NCI-H2107 (cell line): ENCODE data around the gene OR4K14.
"Not testable (repeated sequence)": the region's sequence is repeated elsewhere in the genome, so short reads cannot be mapped to it uniquely, and the experiment has no call there.

Experiments used
- DNase-seq: peaks from one replicate; lab custom pipeline; 2025; lab: John Stamatoyannopoulos, UW

Gene OR4K14, protein sequence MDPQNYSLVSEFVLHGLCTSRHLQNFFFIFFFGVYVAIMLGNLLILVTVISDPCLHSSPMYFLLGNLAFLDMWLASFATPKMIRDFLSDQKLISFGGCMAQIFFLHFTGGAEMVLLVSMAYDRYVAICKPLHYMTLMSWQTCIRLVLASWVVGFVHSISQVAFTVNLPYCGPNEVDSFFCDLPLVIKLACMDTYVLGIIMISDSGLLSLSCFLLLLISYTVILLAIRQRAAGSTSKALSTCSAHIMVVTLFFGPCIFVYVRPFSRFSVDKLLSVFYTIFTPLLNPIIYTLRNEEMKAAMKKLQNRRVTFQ

DNA sequence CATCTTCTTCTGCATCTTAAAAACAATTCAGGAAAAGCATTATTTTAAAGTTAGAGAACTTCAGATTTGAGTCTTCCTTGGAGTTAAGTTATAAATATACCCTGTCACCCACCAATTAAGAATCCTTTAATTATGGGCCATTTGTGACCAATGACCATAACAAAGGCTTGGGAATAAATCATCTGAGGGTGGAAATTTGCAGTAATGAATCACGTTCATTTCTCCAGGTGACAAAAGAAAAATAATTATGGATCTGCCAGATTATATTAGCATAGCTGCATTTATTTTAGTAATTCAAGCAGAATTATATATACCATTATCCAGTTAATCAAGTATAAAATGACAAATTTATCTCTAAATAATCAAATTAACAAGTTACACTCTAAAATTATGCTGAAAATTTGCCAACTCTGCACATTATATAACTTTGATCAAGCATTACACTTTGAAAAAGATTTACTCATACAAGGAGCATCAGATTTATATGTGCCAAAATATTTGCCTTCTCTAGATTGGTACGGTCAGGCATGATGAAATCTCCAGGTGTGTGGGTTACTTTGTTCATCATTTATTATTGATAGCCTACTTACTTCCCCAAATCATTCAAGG, at the start of gene OR4K14:
Gene OR4K14, minus strand, starts transcription at position 51 of the 609 bp plus-strand sequence. CDS start 4,114 bp downstream, outside the sequence.
- DNase-seq: no peak

DNA sequence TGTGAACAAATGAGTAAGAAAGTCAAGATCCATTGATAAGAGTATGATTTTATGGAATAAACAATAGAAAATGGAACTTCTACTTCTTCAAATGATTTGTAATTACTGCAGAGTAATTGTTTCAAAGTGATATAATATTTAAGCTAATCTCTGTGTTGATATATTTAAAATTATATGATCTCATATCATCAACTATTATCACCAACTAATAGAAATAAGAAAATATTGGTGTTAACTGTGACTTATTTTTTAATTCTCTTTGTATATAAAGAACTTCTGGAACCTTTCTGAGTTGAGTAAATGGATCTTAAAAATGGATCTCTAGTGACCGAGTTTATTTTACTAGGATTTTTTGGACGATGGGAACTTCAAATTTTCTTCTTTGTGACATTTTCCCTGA, 40.6 kb upstream of the OR4K14 start, which contains the start of gene OR4L1:
Gene OR4L1, plus strand, starts transcription at position 301 of the 400 bp plus-strand sequence. Its CDS starts 0 bp downstream, at position 301.
- no peak for DNase-seq

DNA sequence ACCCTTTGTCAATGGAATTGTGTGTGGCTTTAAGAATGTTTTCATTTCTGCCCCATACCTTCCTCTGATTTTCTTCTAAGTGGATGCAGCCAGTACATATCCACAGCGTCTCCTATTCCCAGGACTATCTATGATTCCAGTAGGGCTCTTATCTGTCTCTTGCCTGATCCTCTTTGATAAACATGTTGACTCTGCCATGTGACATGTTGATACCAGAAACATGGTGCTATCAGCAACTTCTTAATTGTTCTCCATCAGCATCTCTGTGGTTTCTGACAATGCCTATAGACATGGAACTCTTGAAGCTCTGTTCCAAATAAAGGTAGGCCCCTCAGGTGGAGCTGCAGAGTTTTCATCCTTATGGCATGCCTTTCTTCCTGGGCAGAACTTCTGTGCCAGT, 29.1 kb upstream of the OR4K14 start:
- no peak for DNase-seq

- DNase-seq: no peak
These were observed 25.1 kb upstream of the OR4K14 start for GRCh38 chr14:20044243-20044642.

- DNase-seq: no peak
These were observed 16.8 kb upstream of the OR4K14 start, which contains the start of gene OR4K13 for GRCh38 chr14:20035938-20036337. TSS of gene OR4K13 (minus strand) at chr14:20036038. CDS start at chr14:20034758, 1,280 bp downstream.

- no peak for DNase-seq
These were observed 16.3 kb upstream of the OR4K14 start for GRCh38 chr14:20035449-20035848.

DNA sequence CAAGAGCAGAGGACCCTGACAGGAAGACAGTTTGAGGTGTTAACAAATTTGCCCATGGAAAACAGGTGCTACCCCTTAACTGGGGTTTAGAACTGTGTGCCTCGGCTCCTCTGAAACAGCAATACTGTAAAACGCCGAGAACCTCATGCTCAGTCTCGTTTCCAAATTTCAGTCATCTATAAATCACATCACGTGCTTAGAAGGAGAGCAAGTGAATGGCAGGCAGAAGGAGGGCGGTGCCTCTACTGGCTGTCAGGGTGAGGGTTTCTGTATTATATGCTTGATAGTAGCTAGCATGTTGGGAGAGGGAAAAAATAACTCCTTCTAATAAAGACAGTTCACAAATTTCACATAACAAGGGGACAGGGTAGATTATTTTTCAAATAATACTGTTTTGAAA, 12.0 kb upstream of the OR4K14 start:
- DNase-seq: no peak

- no peak for DNase-seq
These were observed 11.0 kb downstream of the OR4K14 start for GRCh38 chr14:20008156-20008555.

DNA sequence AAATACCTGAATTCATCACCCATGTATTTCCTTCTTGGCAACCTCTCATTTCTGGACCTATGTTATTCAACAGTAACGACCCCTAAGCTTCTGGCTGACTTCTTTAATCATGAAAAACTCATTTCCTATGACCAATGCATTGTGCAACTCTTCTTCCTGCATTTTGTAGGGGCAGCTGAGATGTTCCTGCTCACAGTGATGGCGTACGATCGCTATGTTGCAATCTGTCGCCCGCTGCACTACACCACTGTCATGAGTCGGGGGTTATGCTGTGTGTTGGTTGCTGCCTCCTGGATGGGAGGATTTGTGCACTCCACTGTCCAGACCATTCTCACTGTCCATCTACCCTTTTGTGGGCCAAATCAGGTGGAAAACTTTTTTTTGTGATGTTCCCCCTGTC, 16.8 kb downstream of the OR4K14 start:
- no peak for DNase-seq

GRCh38 chr14:20001863-20002262, 17.2 kb downstream of the OR4K14 start, which contains the start of gene OR4Q2:
TSS of gene OR4Q2 (plus strand) at chr14:20002163.
- no peak for DNase-seq

GRCh38 chr14:19993438-19993837, 25.7 kb downstream of the OR4K14 start:
- no peak for DNase-seq

GRCh38 chr14:19975291-19975690, 43.8 kb downstream of the OR4K14 start, which contains the start of gene OR4K15:
TSS of gene OR4K15 (plus strand) at chr14:19975591. CDS start at chr14:19975591, 0 bp downstream.
- DNase-seq: no peak

- no peak for DNase-seq
These were observed 44.3 kb downstream of the OR4K14 start for GRCh38 chr14:19974844-19975243.

DNA sequence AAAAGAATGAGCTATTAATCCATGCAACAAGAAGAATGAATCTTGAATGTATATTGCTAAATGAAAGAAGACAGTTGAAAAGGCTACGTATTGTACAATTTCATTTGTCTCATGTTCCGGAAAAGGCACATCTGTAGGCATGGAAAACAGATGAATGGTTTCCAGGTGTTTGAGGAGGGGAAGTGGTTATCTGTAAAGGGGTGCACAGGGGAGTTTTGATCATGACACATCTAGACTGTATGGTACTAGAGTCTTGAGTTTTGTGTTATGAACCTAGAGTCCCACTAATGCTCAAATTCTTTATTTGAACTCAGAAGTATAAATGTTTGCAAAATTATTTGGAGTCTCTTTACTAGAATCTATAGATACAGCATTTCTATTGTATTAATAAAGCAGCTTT, 49.4 kb downstream of the OR4K14 start:
- DNase-seq: not testable (repeated sequence)
